CD14-positive monocyte (primary cell): ENCODE results near the gene SPRTN. TPM values are rescaled to one million over a fixed set of nuclear protein-coding genes. Genes with fewer than 3 reads are reported as not detected.

Experiments used
- DNase-seq, 3 donors: peaks; one replicate each; pipeline ENCODE4 v3.0.0-alpha.2; 2011 to 2022
- H2AFZ ChIP-seq: 2 replicates; pipeline ENCODE4 v1.6.0; 2012; ENCODE audit warnings: mild to moderate bottlenecking, low read depth, low read length, inconsistent platforms; ENCODE audit not compliant: insufficient read depth, poor library complexity, severe bottlenecking
- H3K27ac ChIP-seq, 2 donors: 1 replicate in 1 of 2; 2 replicates in 1 of 2; pipeline ENCODE4 v1.5.1; 2012 to 2013; ENCODE audit warnings: low read length in 2 of 2, control low read depth in 1 of 2, inconsistent platforms in 1 of 2, low read depth in 1 of 2, mild to moderate bottlenecking in 1 of 2
- H3K27me3 ChIP-seq, 2 donors: one replicate each; pipeline versions ENCODE4 v1.6.0 to v1.6.1; 2011 to 2013; ENCODE audit warnings: low read length in 2 of 2; ENCODE audit not compliant: control insufficient read depth in 2 of 2, insufficient read depth in 2 of 2
- H3K36me3 ChIP-seq, 2 donors: replicated peaks in 1 of 2; 1 replicate in 1 of 2; 2 replicates in 1 of 2; pipeline versions ENCODE4 v1.5.1 to v1.6.1; 2012 to 2013; ENCODE audit warnings: low read length in 2 of 2, control low read depth in 1 of 2, inconsistent platforms in 1 of 2, mild to moderate bottlenecking in 1 of 2; ENCODE audit not compliant: insufficient read depth in 2 of 2, control insufficient read depth in 1 of 2
- H3K4me1 ChIP-seq, 2 donors: 1 replicate in 1 of 2; 2 replicates in 1 of 2; pipeline versions ENCODE4 v1.5.1 to v1.6.1; 2012 to 2013; ENCODE audit warnings: low read length in 2 of 2, control low read depth in 1 of 2, inconsistent platforms in 1 of 2, mild to moderate bottlenecking in 1 of 2, moderate library complexity in 1 of 2; ENCODE audit not compliant: insufficient read depth in 2 of 2, control insufficient read depth in 1 of 2
- H3K4me2 ChIP-seq: replicated peaks from 2 replicates; pipeline ENCODE3; 2012; ENCODE audit warnings: low read length, moderate library complexity, mild to moderate bottlenecking; ENCODE audit not compliant: poor library complexity, severe bottlenecking; ENCODE audit errors: extremely low read depth
- H3K4me3 ChIP-seq, 3 experiments: fragments of 200-600 bp in 1 of 3; sonication (generic) in 1 of 3; replicated peaks in 1 of 3; 1 replicate in 2 of 3; 2 replicates in 1 of 3; pipeline ENCODE4 v1.5.1; 2011 to 2013; ENCODE audit warnings: low read length in 3 of 3, mild to moderate bottlenecking in 3 of 3, control low read depth in 2 of 3, low read depth in 2 of 3, inconsistent platforms in 1 of 3, moderate library complexity in 1 of 3
- H3K79me2 ChIP-seq: 2 replicates; pipeline ENCODE4 v1.6.0; 2012; ENCODE audit warnings: mild to moderate bottlenecking, control low read depth, inconsistent platforms, low read length, moderate library complexity; ENCODE audit not compliant: insufficient read depth
- H3K9ac ChIP-seq: 2 replicates; pipeline ENCODE4 v1.6.0; 2017; ENCODE audit warnings: low read length, mild to moderate bottlenecking; ENCODE audit not compliant: insufficient read depth, poor library complexity, severe bottlenecking
- H3K9me3 ChIP-seq, 2 donors: replicated peaks in 1 of 2; 1 replicate in 1 of 2; 2 replicates in 1 of 2; pipeline versions ENCODE4 v1.5.1 to v1.6.1; 2012 to 2013; ENCODE audit warnings: low read length in 2 of 2, control low read depth in 1 of 2; ENCODE audit not compliant: control insufficient read depth in 1 of 2, insufficient read depth in 1 of 2
- H4K20me1 ChIP-seq: 2 replicates; pipeline ENCODE4 v1.6.0; 2012; ENCODE audit warnings: mild to moderate bottlenecking, low read length, control low read depth, moderate library complexity; ENCODE audit not compliant: insufficient read depth
- H3K27ac Mint-ChIP-seq, 7 donors: one replicate each; pipeline ENCODE4 v1.8.0; 2020; ENCODE audit warnings: mild to moderate bottlenecking in 7 of 7, mixed read lengths in 7 of 7, moderate library complexity in 6 of 7, inconsistent platforms in 2 of 7
- H3K27me3 Mint-ChIP-seq, 3 donors: one replicate each; pipeline ENCODE4 v1.8.0; 2021 to 2022; ENCODE audit warnings: low read depth in 3 of 3, mild to moderate bottlenecking in 3 of 3, mixed read lengths in 3 of 3, moderate library complexity in 3 of 3, inconsistent platforms in 1 of 3
- H3K36me3 Mint-ChIP-seq, 2 donors: one replicate each; pipeline ENCODE4 v1.8.0; 2020; ENCODE audit warnings: mixed read lengths in 2 of 2, inconsistent platforms in 1 of 2, mild to moderate bottlenecking in 1 of 2
- H3K4me1 Mint-ChIP-seq: one replicate; pipeline ENCODE4 v1.8.0; 2020; ENCODE audit warnings: mild to moderate bottlenecking, mixed read lengths
- H3K4me3 Mint-ChIP-seq, 2 donors: one replicate each; pipeline ENCODE4 v1.8.0; 2020; ENCODE audit warnings: mild to moderate bottlenecking in 2 of 2, mixed read lengths in 2 of 2, moderate library complexity in 1 of 2
- H3K9me3 Mint-ChIP-seq, 7 donors: one replicate each; pipeline ENCODE4 v1.8.0; 2020 to 2022; ENCODE audit warnings: mixed read lengths in 7 of 7, mild to moderate bottlenecking in 6 of 7, moderate library complexity in 6 of 7, inconsistent platforms in 2 of 7
- CTCF ChIP-seq: fragments of 200-600 bp; IDR thresholded peaks from one replicate; pipeline ENCODE4 v1.8.0; 2022; ENCODE audit warnings: antibody characterized with exemption, mild to moderate bottlenecking
- WGBS: methylation state at CpG from one replicate; pipeline ENCODE4 v1.1.5; 2013; ENCODE audit warnings: missing lambda C conversion rate; ENCODE audit not compliant: insufficient coverage; 5-methylcytosine and 5-hydroxymethylcytosine counted together
- intact Hi-C, 2 donors: fragments of 100-400 bp; cut with micrococcal nuclease; formaldehyde crosslinking; loops; one replicate each; pipeline versions ENCODE4 v1.15.0 to v1.15.1; 2023
- polyA plus RNA-seq, 3 donors: library from polyadenylated mRNA; depleted of rRNA in 1 of 3; unstranded in 2 of 3; stranded (reverse) in 1 of 3; fragments of 300-500 nt in 2 of 3; fragments of >200 nt in 1 of 3; fragmentation: Illumina TruSeq in 2 of 3; gene quantifications; 1 replicate in 2 of 3; 2 replicates in 1 of 3; pipeline ENCODE4 v1.2.3, GENCODE V29; 2012 to 2021

The SPRTN gene
- polyA plus RNA-seq, 3 donors = 4.5 to 9.1 (median 7.8) TPM

DNA sequence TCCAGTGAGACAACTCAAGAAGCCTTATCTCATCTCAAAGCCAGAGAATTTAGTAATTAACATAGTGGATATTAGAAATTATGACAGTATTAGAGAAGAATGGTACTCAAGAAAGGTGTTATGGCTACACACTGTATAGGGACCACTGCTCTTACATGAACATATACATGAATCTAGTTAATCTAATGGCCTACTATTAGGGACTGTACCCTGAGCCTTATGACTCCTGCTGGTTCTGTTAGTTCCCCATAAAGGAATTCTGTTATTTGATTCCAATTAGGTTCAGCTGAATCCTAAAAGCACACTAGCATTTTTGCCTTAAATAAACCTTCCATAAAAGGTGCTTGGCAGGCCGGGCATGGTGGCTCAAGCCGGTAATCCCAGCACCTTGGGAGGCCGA is 44.3 kb downstream of the SPRTN start:
- H3K36me3 ChIP-seq = no peaks in the 10 kb centered on the region
- Mint-ChIP-seq H3K27ac (no peak overlapping the region), H3K4me3 (no peak overlapping the region), H3K27me3 (peaks cover 0 to 2% (median 0%) of the 10 kb centered on the region in 3 donors), H3K4me1 (peaks cover 11% of the 10 kb centered on the region), H3K36me3 (peaks cover 3 to 11% of the 10 kb centered on the region in 2 donors), H3K9me3 (peaks cover 0 to 4% (median 0%) of the 10 kb centered on the region in 7 donors)
- WGBS = 100% methylated on average over 3 of the region's 3 CpGs
- H3K4me2 ChIP-seq = no peak overlapping the region
- H3K4me3 ChIP-seq = no peak overlapping the region
- DNase-seq = no peak
- no peak for TF ChIP-seq CTCF
- H4K20me1 ChIP-seq = peaks cover 99% of the 10 kb centered on the region
- peaks cover 0 to 5% of the 10 kb centered on the region in 2 donors for H3K4me1 ChIP-seq
- H2AFZ ChIP-seq = no peak overlapping the region
- H3K9me3 ChIP-seq = no peaks in the 10 kb centered on the region
- H3K9ac ChIP-seq = no peak overlapping the region
- peaks cover 90% of the 10 kb centered on the region for H3K79me2 ChIP-seq
- intact Hi-C loops = no loop called here
- H3K27ac ChIP-seq = no peak overlapping the region
- no peaks in the 10 kb centered on the region for H3K27me3 ChIP-seq

GRCh38 chr1:231383159-231383860 is 45.2 kb downstream of the SPRTN start:
- Histone ChIP-seq H3K27ac (no peak overlapping the region), H2AFZ (no peak overlapping the region), H3K9ac (no peak overlapping the region), H3K79me2 (peaks cover 90% of the 10 kb centered on the region), H3K4me1 (peaks cover 2 to 7% of the 10 kb centered on the region in 2 donors), H3K4me2 (no peak overlapping the region), H4K20me1 (peaks cover 99% of the 10 kb centered on the region), H3K9me3 (no peaks in the 10 kb centered on the region), H3K27me3 (no peaks in the 10 kb centered on the region), H3K4me3 (no peak overlapping the region), H3K36me3 (no peaks in the 10 kb centered on the region)
- 100% methylated on average over 1 of the region's 5 CpGs for WGBS
- Mint-ChIP-seq H3K4me3 (no peak overlapping the region), H3K9me3 (peaks cover 0 to 4% (median 0%) of the 10 kb centered on the region in 7 donors), H3K4me1 (peaks cover 14% of the 10 kb centered on the region), H3K27me3 (no peaks in the 10 kb centered on the region), H3K36me3 (peaks cover 3 to 11% of the 10 kb centered on the region in 2 donors), H3K27ac (no peak overlapping the region)
- peak; percentile 51 to 87 (median 55) for DNase-seq
- intact Hi-C loops = no loop called here
- TF ChIP-seq CTCF = no peak
